Lower leg skin (tissue), 4 donors: ENCODE results near the gene ETFDH. TPM values are rescaled to one million over a fixed set of nuclear protein-coding genes. Genes with fewer than 3 reads are reported as not detected.

Source experiments
- DNase-seq, 2 donors: peaks; one replicate each; pipeline ENCODE4 v3.0.0-alpha.2; 2019; ENCODE audit warnings: low spot score in 2 of 2
- H3K4me3 ChIP-seq: fragments of 200-600 bp; sonication (generic); 2 replicates; pipeline ENCODE4 v1.5.1; 2017; ENCODE audit warnings: mild to moderate bottlenecking, low read depth; ENCODE audit not compliant: poor library complexity, severe bottlenecking
- CTCF ChIP-seq, 3 donors: fragments of 450-650 bp; IDR thresholded peaks; one replicate each; pipeline ENCODE4 v1.5.1; 2016; ENCODE audit warnings: antibody characterized with exemption in 3 of 3, mild to moderate bottlenecking in 3 of 3, moderate library complexity in 2 of 3
- POLR2A ChIP-seq, 2 donors: fragments of 450-650 bp; IDR thresholded peaks; one replicate each; pipeline ENCODE4 v1.6.1; 2016 to 2017; ENCODE audit warnings: antibody characterized with exemption in 2 of 2, mild to moderate bottlenecking in 1 of 2, moderate library complexity in 1 of 2
- WGBS, 2 donors: methylation state at CpG; one replicate each; pipeline ENCODE4 v1.1.5; 2018; 5-methylcytosine and 5-hydroxymethylcytosine counted together
- intact Hi-C: fragments of 100-400 bp; cut with DNase I; formaldehyde crosslinking; loops from one replicate; pipeline ENCODE4 v1.15.0; 2023; ENCODE audit warnings: low total_unique reads
- total RNA-seq, 4 donors: library from RNA; depleted of rRNA; stranded (reverse); fragments of >200 nt; gene quantifications; one replicate each; pipeline ENCODE4 v1.1.0, GENCODE V29; 2016

ETFDH gene
- total RNA-seq, 4 donors from 2014 or later: 34.6 to 118 (median 58.4) TPM

- intact Hi-C loops: loop anchor here (10.0 kb wide), 1 partner anchor 452 kb away; no protein-coding TSS in a partner anchor
- TF ChIP-seq POLR2A (IDR thresholded peaks at IDR 0.05): no peak
- TF ChIP-seq CTCF (IDR thresholded peaks at IDR 0.05): no peak
- WGBS, 2 donors: 0% methylated on average over 46 to 56 of the region's 65 CpGs
- H3K4me3 ChIP-seq: peak within 1 kb of the TSS; percentile 95
- DNase-seq: peak; percentile 75 to 96
Observed at GRCh38 chr4:158722917-158723793, 51.1 kb downstream of the ETFDH start, which contains the start of gene PPID. Gene PPID, minus strand, starts transcription at chr4:158723396. Its CDS starts 108 bp downstream, at chr4:158723288.

- 84 to 88% methylated on average over 4 of the region's 4 CpGs for WGBS, 2 donors
Observed at GRCh38 chr4:158724637-158725036, 52.5 kb downstream of the ETFDH start.

GRCh38 chr4:158726633-158727032 is 54.5 kb downstream of the ETFDH start:
- DNase-seq: no peak
- H3K4me3 ChIP-seq: no peak overlapping the region
- WGBS, 2 donors: 80 to 82% methylated on average over 6 of the region's 6 CpGs
- TF ChIP-seq POLR2A (IDR thresholded peaks at IDR 0.05): no peak
- TF ChIP-seq CTCF (IDR thresholded peaks at IDR 0.05): no peak
- intact Hi-C loops: loop anchor here (10.0 kb wide), 1 partner anchor 448 kb away; no protein-coding TSS in a partner anchor

More at GRCh38 chr4:158724637-158725036, 52.5 kb downstream of the ETFDH start:
- TF ChIP-seq CTCF (IDR thresholded peaks at IDR 0.05) (no peak), POLR2A (IDR thresholded peaks at IDR 0.05) (no peak)
- no peak overlapping the region for H3K4me3 ChIP-seq
- intact Hi-C loops: loop anchor here (10.0 kb wide), 1 partner anchor 450 kb away; no protein-coding TSS in a partner anchor
- DNase-seq: no peak

- no peak for TF ChIP-seq POLR2A (IDR thresholded peaks at IDR 0.05)
- TF ChIP-seq CTCF (IDR thresholded peaks at IDR 0.05): no peak
- intact Hi-C loops: loop anchor here (10.0 kb wide), 1 partner anchor 447 kb away; no protein-coding TSS in a partner anchor
- DNase-seq: no peak
- WGBS, 2 donors: 63 to 83% methylated on average over 1 of the region's 1 CpG
- no peak overlapping the region for H3K4me3 ChIP-seq
Observed at GRCh38 chr4:158728236-158728635, 56.1 kb downstream of the ETFDH start.

GRCh38 chr4:158729716-158730559 is 57.8 kb downstream of the ETFDH start:
- H3K4me3 ChIP-seq: no peak overlapping the region
- TF ChIP-seq CTCF (IDR thresholded peaks at IDR 0.05) (peak in 2 of 3 donors; percentile 77 to 84), POLR2A (IDR thresholded peaks at IDR 0.05) (no peak)
- intact Hi-C loops: loop anchor here (5.0 to 10.0 kb wide), 2 partner anchors 117 to 445 kb away; no protein-coding TSS in a partner anchor
- DNase-seq: peak; percentile 63 to 90
- 19 to 21% methylated on average over 5 of the region's 5 CpGs for WGBS, 2 donors
